ENCODE data around the gene ACTR3C.

The ACTR3C gene

GRCh38 chr7:150322833-150323681 is at the start of gene ACTR3C, which contains the start of gene LRRC61:
ACTR3C (minus strand) TSS chr7:150323545; CDS start chr7:150295296, 28,249 bp downstream.
LRRC61 (plus strand) TSS chr7:150323355; CDS start chr7:150336862, 13,507 bp downstream.
- peak; percentile 50 for DNase-seq (ENCODE audit: low read depth)

GRCh38 chr7:150372271-150373048 is 49.1 kb upstream of the ACTR3C start:
- no peak for DNase-seq (ENCODE audit: low read depth)

GRCh38 chr7:150371996-150372270 is 48.6 kb upstream of the ACTR3C start:
- no peak for DNase-seq (ENCODE audit: low read depth)

GRCh38 chr7:150371131-150371995 is 48.0 kb upstream of the ACTR3C start:
- DNase-seq (ENCODE audit: low read depth), result no peak

- DNase-seq (ENCODE audit: low read depth), result no peak
Observed at GRCh38 chr7:150370612-150371071, 47.3 kb upstream of the ACTR3C start.

- no peak for DNase-seq (ENCODE audit: low read depth)
Observed at GRCh38 chr7:150369748-150370501, 46.6 kb upstream of the ACTR3C start.

GRCh38 chr7:150368884-150369747 is 45.8 kb upstream of the ACTR3C start:
- DNase-seq (ENCODE audit: low read depth), result peak; percentile 60

- DNase-seq (ENCODE audit: low read depth), result peak; percentile 72
Observed at GRCh38 chr7:150368096-150368883, 44.9 kb upstream of the ACTR3C start, which contains the start of gene REPIN1. REPIN1 (plus strand) TSS chr7:150368822; CDS start chr7:150369712, 890 bp downstream.

- DNase-seq (ENCODE audit: low read depth), result no peak
Observed at GRCh38 chr7:150367677-150368095, 44.3 kb upstream of the ACTR3C start.

- no peak for DNase-seq (ENCODE audit: low read depth)
Observed at GRCh38 chr7:150365673-150366398, 42.5 kb upstream of the ACTR3C start.

GRCh38 chr7:150365194-150365593 is 41.8 kb upstream of the ACTR3C start:
- DNase-seq (ENCODE audit: low read depth), result no peak

GRCh38 chr7:150363872-150364271 is 40.5 kb upstream of the ACTR3C start:
- no peak for DNase-seq (ENCODE audit: low read depth)

- no peak for DNase-seq (ENCODE audit: low read depth)
Observed at GRCh38 chr7:150363370-150363769, 40.0 kb upstream of the ACTR3C start.

- no peak for DNase-seq (ENCODE audit: low read depth)
Observed at GRCh38 chr7:150361807-150362621, 38.7 kb upstream of the ACTR3C start.

GRCh38 chr7:150361402-150361801 is 38.1 kb upstream of the ACTR3C start:
- DNase-seq (ENCODE audit: low read depth), result no peak

- DNase-seq (ENCODE audit: low read depth), result no peak
Observed at GRCh38 chr7:150360363-150361058, 37.2 kb upstream of the ACTR3C start.
